Transverse colon (tissue), 4 donors: Measurements from ENCODE around the gene AGAP9. TPM values are rescaled to one million over a fixed set of nuclear protein-coding genes. Genes with fewer than 3 reads are reported as not detected.

ENCODE experiments used
- small RNA-seq, 4 donors: library from RNA; depleted of rRNA; stranded (forward); fragments of <200 nt; gene quantifications; one replicate each; pipeline ENCODE3, GENCODE V24; 2016
- total RNA-seq, 4 donors: library from RNA; depleted of rRNA; stranded (reverse); fragments of >200 nt; gene quantifications; one replicate each; pipeline ENCODE4 v1.1.0, GENCODE V29; 2016

The AGAP9 gene
- total RNA-seq, 4 donors from 2014 or later, result 2.0 to 18.6 (median 12.4) TPM

Small RNAs within 50 kb of the gene (small RNA-seq; reads per million reads assigned to genes)
- gene AL591684.3, result 0 reads per million in 4 donors
- gene RNA5SP312, result 0 reads per million in 4 donors

Other genes starting within 250 kb of the AGAP9 start
- gene GDF10, start 223.4 kb downstream of the AGAP9 start, total RNA-seq, result 1 to 10 TPM in 1 of 4 donors, under 1 TPM in 2, not detected in 1; 0.79 to 1.2 (median 1.00) TPM
- not detected for gene GDF2, start 201.2 kb downstream of the AGAP9 start, total RNA-seq
- gene RBP3, start 175.3 kb downstream of the AGAP9 start, total RNA-seq, result not detected
- under 1 TPM in 2 of 4 donors, not detected in 2; 0.41 to 0.80 TPM for gene ZNF488, start 139.3 kb downstream of the AGAP9 start, total RNA-seq
- gene ANXA8, start 39.5 kb downstream of the AGAP9 start, total RNA-seq, result under 1 TPM in 1 of 4 donors, not detected in 3; 0.60 TPM
- gene FAM25G, start 31.9 kb downstream of the AGAP9 start, total RNA-seq, result not detected
- under 1 TPM in 3 of 4 donors, not detected in 1; 0.41 to 0.80 (median 0.64) TPM for gene SYT15B, start 240.0 kb upstream of the AGAP9 start, total RNA-seq